WTC11 (cell line): ENCODE data around the gene GMPR. TPM values are rescaled to one million over a fixed set of nuclear protein-coding genes. Genes with fewer than 3 reads are reported as not detected.

Experiments
- ATAC-seq: fragments of 200-7000 bp; cut with Tn5 transposase; 2 replicates; pipeline ENCODE4 v1.10.0; 2021; ENCODE audit warnings: mild to moderate bottlenecking, moderate library complexity
- CTCF ChIA-PET: fragments of 300-600 bp; sonication (Branson Sonifier 250); formaldehyde crosslinking; loops from one replicate; lab custom pipeline; 2021; ENCODE audit warnings: antibody characterized with exemption; lab: Charles Lee
- POLR2A ChIA-PET: fragments of 350-600 bp; sonication (Branson Sonifier 250); formaldehyde crosslinking; loops from one replicate; lab custom pipeline; 2021; ENCODE audit warnings: antibody characterized with exemption; lab: Charles Lee
- DNase-seq: peaks from one replicate; pipeline ENCODE4 v3.0.0; 2021; ENCODE audit warnings: low spot score
- H3K27ac Mint-ChIP-seq: 2 replicates; pipeline ENCODE4 v1.8.0; 2021; ENCODE audit warnings: mixed read lengths
- H3K27me3 Mint-ChIP-seq: 2 replicates; pipeline ENCODE4 v1.8.0; 2021; ENCODE audit warnings: low read depth, mild to moderate bottlenecking, moderate library complexity, mixed read lengths
- H3K36me3 Mint-ChIP-seq: 2 replicates; pipeline ENCODE4 v1.8.0; 2021; ENCODE audit warnings: mixed read lengths
- H3K4me1 Mint-ChIP-seq: 2 replicates; pipeline ENCODE4 v1.8.0; 2022; ENCODE audit warnings: mixed read lengths
- H3K4me3 Mint-ChIP-seq: 2 replicates; pipeline ENCODE4 v1.8.0; 2021; ENCODE audit warnings: mild to moderate bottlenecking, moderate library complexity, mixed read lengths
- H3K9me3 Mint-ChIP-seq: 2 replicates; pipeline ENCODE4 v1.8.0; 2021; ENCODE audit warnings: mixed read lengths
- CDX4 ChIP-seq: fragments of 250-450 bp; sonication (Bioruptor Pico); IDR thresholded peaks from 2 replicates; pipeline ENCODE4 v1.9.0; 2021; ENCODE audit warnings: moderate library complexity, mild to moderate bottlenecking, inconsistent platforms, borderline replicate concordance
- E2F4 ChIP-seq: sonication (generic); formaldehyde crosslinking; IDR thresholded peaks from 2 replicates; pipeline ENCODE4 v1.8.1; 2022; ENCODE audit warnings: low read depth, mild to moderate bottlenecking, moderate library complexity, missing genetic modification reagents, borderline replicate concordance
- FOXP1 ChIP-seq: sonication (generic); formaldehyde crosslinking; IDR thresholded peaks from 2 replicates; pipeline ENCODE4 v1.8.0; 2022; ENCODE audit warnings: missing genetic modification reagents, mild to moderate bottlenecking, moderate library complexity, borderline replicate concordance
- MXD4 ChIP-seq: fragments of 250-450 bp; sonication (Bioruptor Pico); IDR thresholded peaks from 2 replicates; pipeline ENCODE4 v1.8.0; 2021; ENCODE audit warnings: mild to moderate bottlenecking, moderate library complexity, borderline replicate concordance
- NFYB ChIP-seq: sonication (generic); formaldehyde crosslinking; conservative IDR thresholded peaks from 2 replicates; pipeline ENCODE4 v1.8.0; 2022; ENCODE audit warnings: low read depth, missing genetic modification reagents
- NR2C2 ChIP-seq: sonication (generic); formaldehyde crosslinking; IDR thresholded peaks from 2 replicates; pipeline ENCODE4 v1.8.0; 2022; ENCODE audit warnings: mild to moderate bottlenecking, missing genetic modification reagents
- TEAD4 ChIP-seq: sonication (generic); formaldehyde crosslinking; IDR thresholded peaks from 2 replicates; pipeline ENCODE4 v1.8.0; 2022; ENCODE audit warnings: mild to moderate bottlenecking, missing genetic modification reagents
- USF1 ChIP-seq: sonication (generic); formaldehyde crosslinking; IDR thresholded peaks from 2 replicates; pipeline ENCODE4 v1.8.0; 2022; ENCODE audit warnings: mild to moderate bottlenecking, missing genetic modification reagents
- ZNF121 ChIP-seq: sonication (generic); formaldehyde crosslinking; IDR thresholded peaks from 2 replicates; pipeline ENCODE4 v1.8.0; 2023; ENCODE audit warnings: missing genetic modification reagents
- ZNF219 ChIP-seq: sonication (generic); formaldehyde crosslinking; IDR thresholded peaks from 2 replicates; pipeline ENCODE4 v1.8.0; 2023; ENCODE audit warnings: missing genetic modification reagents, mild to moderate bottlenecking, borderline replicate concordance
- ZNF423 ChIP-seq: fragments of 250-450 bp; sonication (Bioruptor Pico); IDR thresholded peaks from 2 replicates; pipeline ENCODE4 v2.1.2; 2022; ENCODE audit warnings: mild to moderate bottlenecking, moderate library complexity
- total RNA-seq: library from RNA; stranded (reverse); gene quantifications from 3 replicates; pipeline ENCODE4 v1.2.3, GENCODE V29; 2021
- TF ChIP-seq, protein P1 (sequence below): sonication (generic); formaldehyde crosslinking; IDR thresholded peaks from 2 replicates; pipeline ENCODE4 v1.8.1; 2023; ENCODE audit warnings: mild to moderate bottlenecking, missing genetic modification reagents, moderate library complexity
- TF ChIP-seq, protein P2 (sequence below): sonication (generic); formaldehyde crosslinking; IDR thresholded peaks from 2 replicates; pipeline ENCODE4 v1.8.0; 2022; ENCODE audit warnings: mild to moderate bottlenecking, missing genetic modification reagents
- TF ChIP-seq, protein P3 (sequence below): sonication (generic); formaldehyde crosslinking; IDR thresholded peaks from 2 replicates; pipeline ENCODE4 v1.8.1; 2023; ENCODE audit warnings: mild to moderate bottlenecking, moderate library complexity, missing genetic modification reagents
- TF ChIP-seq, protein P4 (sequence below): sonication (generic); formaldehyde crosslinking; IDR thresholded peaks from 2 replicates; pipeline ENCODE4 v1.8.1; 2022; ENCODE audit warnings: low read depth, missing genetic modification reagents, borderline replicate concordance

GMPR gene
- total RNA-seq, 1 experiment from 2014 or later = 2.4 TPM

DNA sequence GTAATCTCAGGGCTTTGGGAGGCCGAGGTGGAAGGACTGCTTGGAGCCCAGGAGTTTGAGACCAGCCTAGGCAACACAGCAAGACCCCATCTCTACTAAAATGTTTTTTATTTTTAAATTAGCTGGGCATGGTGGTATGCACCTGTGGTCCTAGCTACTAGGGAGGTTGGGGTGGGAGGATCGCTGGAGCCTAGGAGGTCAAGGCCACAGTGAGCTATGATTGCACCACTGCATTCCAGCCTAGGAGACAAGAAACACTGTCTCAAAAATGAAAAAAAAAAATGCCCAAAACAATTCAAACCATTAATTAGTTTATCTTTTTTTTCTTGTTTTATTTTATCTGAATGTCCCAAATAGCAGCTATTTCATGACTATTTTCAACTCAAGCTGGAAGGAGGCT lies 85.8 kb downstream of the GMPR start:
- DNase-seq = no peak
- Mint-ChIP-seq H3K27ac (no peak overlapping the region), H3K9me3 (peaks cover 7% of the 10 kb centered on the region), H3K4me1 (peaks cover 40% of the 10 kb centered on the region), H3K36me3 (peaks cover 6% of the 10 kb centered on the region), H3K27me3 (no peaks in the 10 kb centered on the region)
- ChIA-PET POLR2A (no interaction called here), CTCF (interaction anchor here (0.9 to 2.1 kb wide), 5 partner anchors 8 to 462 kb away, joined by 3 to 9 read pairs (median 3); no protein-coding TSS in a partner anchor)
- no peak for ATAC-seq
- TF ChIP-seq E2F4 (CRISPR knock-in tag) (no peak), CDX4 (CRISPR knock-in tag) (no peak), TEAD4 (CRISPR knock-in tag) (no peak), NFYB (no peak), ZNF219 (CRISPR knock-in tag) (no peak), NR2C2 (CRISPR knock-in tag) (no peak), USF1 (CRISPR knock-in tag) (no peak), MXD4 (CRISPR knock-in tag) (no peak), ZNF423 (no peak)
- TF ChIP-seq, protein P1, sequence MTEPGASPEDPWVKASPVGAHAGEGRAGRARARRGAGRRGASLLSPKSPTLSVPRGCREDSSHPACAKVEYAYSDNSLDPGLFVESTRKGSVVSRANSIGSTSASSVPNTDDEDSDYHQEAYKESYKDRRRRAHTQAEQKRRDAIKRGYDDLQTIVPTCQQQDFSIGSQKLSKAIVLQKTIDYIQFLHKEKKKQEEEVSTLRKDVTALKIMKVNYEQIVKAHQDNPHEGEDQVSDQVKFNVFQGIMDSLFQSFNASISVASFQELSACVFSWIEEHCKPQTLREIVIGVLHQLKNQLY (CRISPR knock-in tag) = no peak
- TF ChIP-seq, protein P2, sequence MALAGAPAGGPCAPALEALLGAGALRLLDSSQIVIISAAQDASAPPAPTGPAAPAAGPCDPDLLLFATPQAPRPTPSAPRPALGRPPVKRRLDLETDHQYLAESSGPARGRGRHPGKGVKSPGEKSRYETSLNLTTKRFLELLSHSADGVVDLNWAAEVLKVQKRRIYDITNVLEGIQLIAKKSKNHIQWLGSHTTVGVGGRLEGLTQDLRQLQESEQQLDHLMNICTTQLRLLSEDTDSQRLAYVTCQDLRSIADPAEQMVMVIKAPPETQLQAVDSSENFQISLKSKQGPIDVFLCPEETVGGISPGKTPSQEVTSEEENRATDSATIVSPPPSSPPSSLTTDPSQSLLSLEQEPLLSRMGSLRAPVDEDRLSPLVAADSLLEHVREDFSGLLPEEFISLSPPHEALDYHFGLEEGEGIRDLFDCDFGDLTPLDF (CRISPR knock-in tag) = no peak
- TF ChIP-seq, protein P3, sequence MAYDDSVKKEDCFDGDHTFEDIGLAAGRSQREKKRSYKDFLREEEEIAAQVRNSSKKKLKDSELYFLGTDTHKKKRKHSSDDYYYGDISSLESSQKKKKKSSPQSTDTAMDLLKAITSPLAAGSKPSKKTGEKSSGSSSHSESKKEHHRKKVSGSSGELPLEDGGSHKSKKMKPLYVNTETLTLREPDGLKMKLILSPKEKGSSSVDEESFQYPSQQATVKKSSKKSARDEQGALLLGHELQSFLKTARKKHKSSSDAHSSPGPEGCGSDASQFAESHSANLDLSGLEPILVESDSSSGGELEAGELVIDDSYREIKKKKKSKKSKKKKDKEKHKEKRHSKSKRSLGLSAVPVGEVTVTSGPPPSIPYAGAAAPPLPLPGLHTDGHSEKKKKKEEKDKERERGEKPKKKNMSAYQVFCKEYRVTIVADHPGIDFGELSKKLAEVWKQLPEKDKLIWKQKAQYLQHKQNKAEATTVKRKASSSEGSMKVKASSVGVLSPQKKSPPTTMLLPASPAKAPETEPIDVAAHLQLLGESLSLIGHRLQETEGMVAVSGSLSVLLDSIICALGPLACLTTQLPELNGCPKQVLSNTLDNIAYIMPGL (CRISPR knock-in tag) = no peak
- TF ChIP-seq, protein P4, sequence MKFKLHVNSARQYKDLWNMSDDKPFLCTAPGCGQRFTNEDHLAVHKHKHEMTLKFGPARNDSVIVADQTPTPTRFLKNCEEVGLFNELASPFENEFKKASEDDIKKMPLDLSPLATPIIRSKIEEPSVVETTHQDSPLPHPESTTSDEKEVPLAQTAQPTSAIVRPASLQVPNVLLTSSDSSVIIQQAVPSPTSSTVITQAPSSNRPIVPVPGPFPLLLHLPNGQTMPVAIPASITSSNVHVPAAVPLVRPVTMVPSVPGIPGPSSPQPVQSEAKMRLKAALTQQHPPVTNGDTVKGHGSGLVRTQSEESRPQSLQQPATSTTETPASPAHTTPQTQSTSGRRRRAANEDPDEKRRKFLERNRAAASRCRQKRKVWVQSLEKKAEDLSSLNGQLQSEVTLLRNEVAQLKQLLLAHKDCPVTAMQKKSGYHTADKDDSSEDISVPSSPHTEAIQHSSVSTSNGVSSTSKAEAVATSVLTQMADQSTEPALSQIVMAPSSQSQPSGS (CRISPR knock-in tag) = no peak
- TF ChIP-seq, all 79 proteins: peak for 0
- no peak overlapping the region for H3K4me3 Mint-ChIP-seq

- peak; percentile 66 for ATAC-seq
- H3K9me3 Mint-ChIP-seq = peaks cover 7% of the 10 kb centered on the region
- no peak overlapping the region for H3K4me3 Mint-ChIP-seq
- peaks cover 6% of the 10 kb centered on the region for H3K36me3 Mint-ChIP-seq
- ChIA-PET POLR2A (no interaction called here), CTCF (interaction anchor here (0.9 to 2.1 kb wide), 4 partner anchors 7 to 85 kb away, joined by 3 to 9 read pairs (median 6); no protein-coding TSS in a partner anchor)
- TF ChIP-seq FOXP1 (no peak), ZNF121 (CRISPR knock-in tag) (no peak), ZNF423 (no peak)
- H3K27ac Mint-ChIP-seq = no peak overlapping the region
- H3K27me3 Mint-ChIP-seq = no peaks in the 10 kb centered on the region
- peaks cover 36% of the 10 kb centered on the region for H3K4me1 Mint-ChIP-seq
- no peak for DNase-seq
Measured at GRCh38 chr6:16324606-16325225, 86.3 kb downstream of the GMPR start.
